ENCODE data around the gene ISOC1.

DNA sequence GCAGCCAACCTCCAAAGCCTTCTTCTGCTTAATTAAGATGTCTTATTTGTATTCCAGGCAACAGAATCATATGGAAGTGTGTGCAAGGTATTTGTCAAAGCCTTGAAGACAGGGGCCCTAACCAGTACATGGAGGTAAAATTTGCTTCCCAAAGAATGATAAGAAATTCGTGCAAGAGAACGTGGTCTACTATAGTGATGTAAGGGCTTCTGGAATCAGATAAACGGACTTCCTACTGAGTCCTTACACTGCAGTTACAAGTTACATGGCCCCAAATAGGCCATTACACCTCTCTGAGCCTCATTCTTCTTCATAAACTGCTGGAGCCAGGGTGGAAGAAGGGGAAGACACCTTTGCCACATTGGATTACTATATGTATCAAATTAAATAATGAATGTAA is 15.9 kb upstream of the ISOC1 start:
- no peak for TF ChIP-seq POLR2AphosphoS5 (IDR thresholded peaks at IDR 0.05; ENCODE audit: borderline replicate concordance, low read depth, low read length)
- no peak for TF ChIP-seq EZH2 (IDR thresholded peaks at IDR 0.05)

Data from SK-N-MC (cell line).